Neural cell (in vitro differentiated cells): ENCODE measurements around the gene UMODL1.

ENCODE experiments used
- CTCF ChIP-seq: fragments of 450-650 bp; IDR thresholded peaks from 2 replicates; pipeline ENCODE4 v1.5.1; 2014; ENCODE audit warnings: antibody characterized with exemption, mild to moderate bottlenecking, moderate library complexity; ENCODE audit not compliant: poor library complexity, severe bottlenecking
- EP300 ChIP-seq: fragments of 450-650 bp; conservative IDR thresholded peaks from 2 replicates; pipeline ENCODE4 v1.6.1; 2014; ENCODE audit warnings: antibody characterized with exemption, mild to moderate bottlenecking, moderate library complexity; ENCODE audit not compliant: poor library complexity, severe bottlenecking
- EZH2 ChIP-seq: fragments of 200-600, 300-800 bp; shearing (Covaris generic), sonication (generic); IDR thresholded peaks from 2 replicates; pipeline ENCODE4 v1.6.1; 2014; ENCODE audit warnings: antibody characterized with exemption, low read length, borderline replicate concordance, mild to moderate bottlenecking; ENCODE audit not compliant: insufficient read depth, poor library complexity, severe bottlenecking
- MXI1 ChIP-seq: fragments of 450-650 bp; conservative IDR thresholded peaks from 2 replicates; pipeline ENCODE4 v1.6.1; 2014; ENCODE audit warnings: antibody characterized with exemption, mild to moderate bottlenecking; ENCODE audit not compliant: poor library complexity, severe bottlenecking
- POLR2AphosphoS5 ChIP-seq: IDR thresholded peaks from 2 replicates; pipeline ENCODE4 v1.6.1; 2012
- RAD21 ChIP-seq: fragments of 450-650 bp; conservative IDR thresholded peaks from 2 replicates; pipeline ENCODE4 v1.6.1; 2014; ENCODE audit warnings: antibody characterized with exemption, mild to moderate bottlenecking, moderate library complexity
- REST ChIP-seq: IDR thresholded peaks from 2 replicates; pipeline ENCODE4 v1.6.1; 2012; ENCODE audit warnings: borderline replicate concordance
- SMC3 ChIP-seq: fragments of 450-650 bp; conservative IDR thresholded peaks from 2 replicates; pipeline ENCODE4 v1.6.1; 2014; ENCODE audit warnings: antibody characterized with exemption, mild to moderate bottlenecking, moderate library complexity; ENCODE audit not compliant: poor library complexity
- TAF1 ChIP-seq: IDR thresholded peaks from 2 replicates; pipeline ENCODE4 v1.6.1; 2012; ENCODE audit warnings: low read depth

DNA sequence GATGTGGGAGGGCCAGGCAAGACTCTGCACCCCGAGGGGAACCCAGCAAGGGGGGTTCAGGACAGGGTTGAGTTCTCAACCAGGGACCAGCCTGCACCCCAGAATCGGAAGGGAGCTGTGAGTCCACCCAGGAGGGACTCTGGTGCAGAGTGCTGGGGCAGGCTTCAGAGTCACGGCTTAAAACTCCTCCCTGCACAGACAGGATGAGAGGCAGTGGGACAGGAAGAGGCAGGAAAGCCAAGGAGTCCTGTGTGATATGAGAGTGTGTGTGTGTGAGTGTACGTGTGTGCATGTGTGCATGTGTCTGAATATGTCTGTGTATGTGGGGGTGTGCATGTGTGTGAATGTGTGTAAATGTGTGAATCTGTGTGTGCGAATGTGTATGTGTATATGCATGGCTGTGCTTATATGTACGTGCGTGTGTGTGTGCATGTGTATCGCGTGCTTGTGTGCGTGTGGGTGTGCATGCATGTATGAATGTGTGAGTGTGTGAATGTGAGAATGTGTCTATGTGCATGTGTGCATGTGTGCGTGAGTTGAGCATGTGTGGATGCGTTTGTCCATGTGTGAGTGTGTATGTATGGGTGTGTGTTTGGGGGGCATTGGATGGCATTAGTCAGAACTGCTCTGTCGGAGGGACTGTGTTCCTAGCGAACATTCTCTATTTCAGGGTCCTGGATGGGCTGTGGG lies 52.2 kb downstream of the UMODL1 start:
- TF ChIP-seq CTCF (no peak), TAF1 (no peak), REST (no peak), EZH2 (no peak), POLR2AphosphoS5 (no peak), MXI1 (no peak), RAD21 (no peak), SMC3 (no peak), EP300 (no peak)
